SU-DHL-6 (cell line): Measurements from ENCODE around the gene SELPLG.

Experiments used
- H2AFZ ChIP-seq: fragments of 200-600 bp; sonication (generic); 2 replicates; pipeline ENCODE4 v1.6.1; 2014; ENCODE audit warnings: low read depth, mild to moderate bottlenecking, moderate library complexity, mixed read lengths, antibody characterized with exemption, low read length; ENCODE audit not compliant: severe bottlenecking
- H3F3A ChIP-seq: fragments of 200-600 bp; shearing (Covaris generic); 2 replicates; pipeline ENCODE4 v1.6.0; 2016; ENCODE audit warnings: antibody characterized with exemption, mild to moderate bottlenecking; ENCODE audit not compliant: insufficient read depth
- H3K27ac ChIP-seq: fragments of 200-600 bp; sonication (generic); 2 replicates; pipeline ENCODE4 v1.5.1; 2016; ENCODE audit warnings: low read depth, mild to moderate bottlenecking, low read length, moderate library complexity, mixed read lengths
- H3K27me3 ChIP-seq: fragments of 200-600 bp; sonication (generic), shearing (Covaris generic); 2 replicates; pipeline ENCODE4 v1.6.0; 2014; ENCODE audit warnings: mild to moderate bottlenecking, low read length
- H3K36me3 ChIP-seq: fragments of 200-600 bp; sonication (generic); 2 replicates; pipeline ENCODE4 v1.6.1; 2014; ENCODE audit warnings: mild to moderate bottlenecking, low read length, mixed read lengths
- H3K4me2 ChIP-seq: fragments of 300-600, 200-600 bp; shearing (Covaris generic), sonication (generic); 2 replicates; pipeline ENCODE4 v1.6.0; 2014; ENCODE audit warnings: low read length, low read depth, mild to moderate bottlenecking; ENCODE audit not compliant: poor library complexity, severe bottlenecking
- H3K4me3 ChIP-seq: fragments of 200-600 bp; sonication (generic); 2 replicates; pipeline ENCODE4 v1.5.1; 2014; ENCODE audit warnings: antibody characterized with exemption, low read length, mild to moderate bottlenecking, mixed read lengths; ENCODE audit not compliant: insufficient read depth, poor library complexity, severe bottlenecking
- H3K79me2 ChIP-seq: fragments of 200-600 bp; sonication (generic); 2 replicates; pipeline ENCODE4 v1.6.1; 2014; ENCODE audit warnings: mild to moderate bottlenecking, low read length, moderate library complexity; ENCODE audit not compliant: insufficient read depth
- H3K9ac ChIP-seq: fragments of 200-600 bp; sonication (generic); 2 replicates; pipeline ENCODE4 v1.7.0; 2014; ENCODE audit warnings: mild to moderate bottlenecking, low read length
- H3K9me2 ChIP-seq: fragments of 200-600 bp; sonication (generic); replicated peaks from 2 replicates; pipeline ENCODE4 v1.6.1; 2014; ENCODE audit warnings: low read length; ENCODE audit not compliant: insufficient read depth
- H3K9me3 ChIP-seq: fragments of 200-600 bp; sonication (generic); 2 replicates; pipeline ENCODE4 v1.6.1; 2014; ENCODE audit warnings: low read length, mixed read lengths; ENCODE audit not compliant: insufficient read depth
- H4K20me1 ChIP-seq: fragments of 200-600 bp; sonication (generic); 2 replicates; pipeline ENCODE4 v1.6.1; 2014; ENCODE audit warnings: low read depth, mild to moderate bottlenecking, antibody characterized with exemption, low read length, moderate library complexity, mixed read lengths
- EZH2phosphoT487 ChIP-seq: fragments of 200-600 bp; sonication (generic), shearing (Covaris generic); conservative IDR thresholded peaks from 2 replicates; pipeline ENCODE4 v1.6.1; 2018; ENCODE audit warnings: mild to moderate bottlenecking, antibody characterized with exemption, low read length, moderate library complexity, mixed read lengths
- TF ChIP-seq, protein P1 (sequence below): fragments of 200-600 bp; sonication (generic); IDR thresholded peaks from one replicate; pipeline ENCODE4 v1.5.1; 2017; ENCODE audit warnings: antibody characterized with exemption, mild to moderate bottlenecking, low read length, moderate library complexity; ENCODE audit not compliant: insufficient read depth, poor library complexity, severe bottlenecking

SELPLG gene

DNA sequence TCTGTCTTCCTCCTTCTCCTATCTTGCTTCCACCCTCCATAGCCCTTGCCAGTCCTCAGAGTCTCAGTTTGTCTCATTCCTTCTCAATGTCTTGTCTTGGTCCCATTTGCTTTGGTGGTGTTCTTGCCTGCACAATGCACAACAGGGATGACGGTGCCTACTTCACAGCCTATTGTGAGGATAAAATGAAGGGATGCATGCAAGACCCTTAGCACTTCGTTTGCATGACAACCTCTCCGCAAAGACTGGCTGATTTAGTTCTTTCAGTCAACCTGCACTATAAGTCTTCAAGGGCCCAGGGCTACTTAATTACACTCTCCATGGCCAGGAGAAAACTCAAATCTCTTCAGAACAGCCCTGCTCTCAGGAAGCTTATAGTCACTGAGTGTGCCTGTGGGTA is 8.5 kb downstream of the SELPLG start:
- no peak for TF ChIP-seq EZH2phosphoT487
- TF ChIP-seq, protein P1, sequence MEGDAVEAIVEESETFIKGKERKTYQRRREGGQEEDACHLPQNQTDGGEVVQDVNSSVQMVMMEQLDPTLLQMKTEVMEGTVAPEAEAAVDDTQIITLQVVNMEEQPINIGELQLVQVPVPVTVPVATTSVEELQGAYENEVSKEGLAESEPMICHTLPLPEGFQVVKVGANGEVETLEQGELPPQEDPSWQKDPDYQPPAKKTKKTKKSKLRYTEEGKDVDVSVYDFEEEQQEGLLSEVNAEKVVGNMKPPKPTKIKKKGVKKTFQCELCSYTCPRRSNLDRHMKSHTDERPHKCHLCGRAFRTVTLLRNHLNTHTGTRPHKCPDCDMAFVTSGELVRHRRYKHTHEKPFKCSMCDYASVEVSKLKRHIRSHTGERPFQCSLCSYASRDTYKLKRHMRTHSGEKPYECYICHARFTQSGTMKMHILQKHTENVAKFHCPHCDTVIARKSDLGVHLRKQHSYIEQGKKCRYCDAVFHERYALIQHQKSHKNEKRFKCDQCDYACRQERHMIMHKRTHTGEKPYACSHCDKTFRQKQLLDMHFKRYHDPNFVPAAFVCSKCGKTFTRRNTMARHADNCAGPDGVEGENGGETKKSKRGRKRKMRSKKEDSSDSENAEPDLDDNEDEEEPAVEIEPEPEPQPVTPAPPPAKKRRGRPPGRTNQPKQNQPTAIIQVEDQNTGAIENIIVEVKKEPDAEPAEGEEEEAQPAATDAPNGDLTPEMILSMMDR = no peak
- Histone ChIP-seq H3K9ac (no peak overlapping the region), H3K27me3 (no peaks in the 10 kb centered on the region), H3K4me3 (no peak overlapping the region), H3K9me3 (no peaks in the 10 kb centered on the region), H2AFZ (no peak overlapping the region), H3K27ac (no peak overlapping the region), H3K79me2 (no peaks in the 10 kb centered on the region), H3K9me2 (no peaks in the 10 kb centered on the region), H3F3A (no peaks in the 10 kb centered on the region), H4K20me1 (no peaks in the 10 kb centered on the region), H3K36me3 (no peaks in the 10 kb centered on the region), H3K4me2 (no peak overlapping the region)

DNA sequence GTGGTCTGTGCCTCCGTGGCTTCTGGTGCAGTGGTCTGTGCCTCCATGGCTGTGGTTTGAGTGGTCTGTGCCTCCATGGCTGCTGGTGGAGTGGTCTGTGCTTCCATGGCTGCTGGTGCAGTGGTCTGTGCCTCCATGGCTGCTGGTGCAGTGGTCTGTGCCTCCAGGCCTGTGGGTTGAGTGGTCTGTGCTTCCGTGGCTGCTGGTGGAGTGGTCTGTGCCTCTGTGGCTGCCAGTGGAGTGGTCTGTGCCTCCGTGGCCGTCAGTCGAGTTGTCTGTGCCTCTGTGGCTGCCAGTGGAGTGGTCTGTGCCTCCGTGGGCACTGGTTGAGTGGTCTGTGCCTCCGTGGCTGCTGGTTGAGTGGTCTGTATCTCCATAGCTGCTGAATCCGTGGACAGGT is 10.1 kb downstream of the SELPLG start:
- no peak for TF ChIP-seq EZH2phosphoT487
- TF ChIP-seq, protein P1 = no peak
- Histone ChIP-seq H3K79me2 (no peaks in the 10 kb centered on the region), H3F3A (no peaks in the 10 kb centered on the region), H3K9me2 (no peaks in the 10 kb centered on the region), H3K4me2 (no peak overlapping the region), H3K9ac (no peak overlapping the region), H2AFZ (no peak overlapping the region), H3K27me3 (no peaks in the 10 kb centered on the region), H3K4me3 (no peak overlapping the region), H3K36me3 (no peaks in the 10 kb centered on the region), H4K20me1 (no peaks in the 10 kb centered on the region), H3K9me3 (no peaks in the 10 kb centered on the region), H3K27ac (no peak overlapping the region)

DNA sequence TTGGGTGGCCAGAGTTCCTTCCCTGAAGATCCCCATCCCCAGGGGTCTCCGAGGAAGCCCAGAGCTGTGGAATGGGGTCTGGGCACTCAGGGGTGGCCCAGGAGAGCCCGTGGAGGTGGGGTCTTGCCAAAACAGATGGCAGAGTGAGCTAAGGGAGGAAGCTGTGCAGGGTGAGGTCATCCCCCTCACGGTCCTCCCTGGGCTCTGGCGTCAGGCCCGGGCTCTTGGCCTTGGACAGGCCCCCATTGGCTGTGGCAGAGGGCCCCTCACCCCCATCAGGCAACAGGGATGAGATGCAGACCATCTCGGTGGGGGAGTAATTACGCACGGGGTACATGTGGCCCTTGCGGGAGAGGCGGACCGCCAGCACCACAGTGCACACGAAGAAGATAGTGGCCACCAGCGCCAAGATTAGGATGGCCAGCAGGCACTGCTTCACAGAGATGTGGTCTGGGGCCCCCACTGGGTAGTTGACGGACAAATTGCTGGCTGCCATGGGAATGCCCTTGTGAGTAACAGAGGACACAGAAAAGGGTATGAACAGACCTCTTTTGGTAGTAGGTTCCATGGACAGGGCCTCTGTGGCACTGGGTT is 10.7 kb downstream of the SELPLG start:
- no peak for TF ChIP-seq EZH2phosphoT487
- TF ChIP-seq, protein P1 = no peak
- H3K4me2 ChIP-seq = no peak overlapping the region
- no peak overlapping the region for H2AFZ ChIP-seq
- no peaks in the 10 kb centered on the region for H3K36me3 ChIP-seq
- no peak overlapping the region for H3K4me3 ChIP-seq
- H3F3A ChIP-seq = no peaks in the 10 kb centered on the region
- no peak overlapping the region for H3K27ac ChIP-seq
- H3K9me2 ChIP-seq = no peaks in the 10 kb centered on the region
- H3K9me3 ChIP-seq = no peaks in the 10 kb centered on the region
- H3K9ac ChIP-seq = no peak overlapping the region
- no peaks in the 10 kb centered on the region for H3K27me3 ChIP-seq
- no peaks in the 10 kb centered on the region for H3K79me2 ChIP-seq
- H4K20me1 ChIP-seq = no peaks in the 10 kb centered on the region
